Endothelial cell of umbilical vein (primary cell): ENCODE measurements around the gene ETV6.

Experiments used
- EZH2 ChIP-seq: IDR thresholded peaks from 2 replicates; pipeline ENCODE4 v1.6.1; 2012; ENCODE audit warnings: borderline replicate concordance, low read depth, mild to moderate bottlenecking, moderate library complexity, low read length, inconsistent platforms; ENCODE audit not compliant: severe bottlenecking
- FOS ChIP-seq: IDR thresholded peaks from 2 replicates; pipeline ENCODE4 v1.6.1; 2011; ENCODE audit warnings: mild to moderate bottlenecking, low read length, moderate library complexity, borderline replicate concordance; ENCODE audit not compliant: insufficient read depth
- TF ChIP-seq, protein P1 (sequence below): IDR thresholded peaks from 2 replicates; pipeline ENCODE4 v1.6.1; 2011; ENCODE audit not compliant: insufficient read depth, insufficient read length
- TF ChIP-seq, protein P2 (sequence below), 2 donors: IDR thresholded peaks; 1 replicate in 1 of 2; 2 replicates in 1 of 2; pipeline ENCODE4 v1.5.1; 2011; ENCODE audit warnings: low read length in 2 of 2, mild to moderate bottlenecking in 2 of 2, moderate library complexity in 2 of 2, control low read depth in 1 of 2, inconsistent platforms in 1 of 2, low read depth in 1 of 2; ENCODE audit not compliant: insufficient read depth in 1 of 2; ENCODE audit errors: extremely low read depth in 1 of 2

DNA sequence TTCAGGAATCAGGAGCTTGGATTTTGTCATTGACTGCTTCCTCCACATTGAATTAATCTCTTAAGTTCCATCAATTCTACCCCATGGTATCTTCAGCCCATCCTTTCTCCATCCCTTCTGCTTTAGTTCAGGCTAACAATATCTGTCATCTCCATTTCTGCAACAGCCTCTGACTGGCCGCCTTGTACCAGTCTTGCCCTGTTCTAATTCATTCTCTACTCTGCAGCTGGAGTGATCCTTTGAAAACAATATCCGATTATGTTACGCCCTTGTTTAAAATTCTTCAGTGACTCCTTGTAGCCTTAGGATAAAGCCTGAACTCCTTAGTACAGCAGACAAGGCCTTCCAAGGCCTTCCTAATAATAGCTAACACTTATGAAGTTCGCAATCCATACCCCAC is 170.2 kb downstream of the ETV6 start:
- TF ChIP-seq, protein P1, sequence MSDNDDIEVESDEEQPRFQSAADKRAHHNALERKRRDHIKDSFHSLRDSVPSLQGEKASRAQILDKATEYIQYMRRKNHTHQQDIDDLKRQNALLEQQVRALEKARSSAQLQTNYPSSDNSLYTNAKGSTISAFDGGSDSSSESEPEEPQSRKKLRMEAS: no peak
- TF ChIP-seq, protein P2, sequence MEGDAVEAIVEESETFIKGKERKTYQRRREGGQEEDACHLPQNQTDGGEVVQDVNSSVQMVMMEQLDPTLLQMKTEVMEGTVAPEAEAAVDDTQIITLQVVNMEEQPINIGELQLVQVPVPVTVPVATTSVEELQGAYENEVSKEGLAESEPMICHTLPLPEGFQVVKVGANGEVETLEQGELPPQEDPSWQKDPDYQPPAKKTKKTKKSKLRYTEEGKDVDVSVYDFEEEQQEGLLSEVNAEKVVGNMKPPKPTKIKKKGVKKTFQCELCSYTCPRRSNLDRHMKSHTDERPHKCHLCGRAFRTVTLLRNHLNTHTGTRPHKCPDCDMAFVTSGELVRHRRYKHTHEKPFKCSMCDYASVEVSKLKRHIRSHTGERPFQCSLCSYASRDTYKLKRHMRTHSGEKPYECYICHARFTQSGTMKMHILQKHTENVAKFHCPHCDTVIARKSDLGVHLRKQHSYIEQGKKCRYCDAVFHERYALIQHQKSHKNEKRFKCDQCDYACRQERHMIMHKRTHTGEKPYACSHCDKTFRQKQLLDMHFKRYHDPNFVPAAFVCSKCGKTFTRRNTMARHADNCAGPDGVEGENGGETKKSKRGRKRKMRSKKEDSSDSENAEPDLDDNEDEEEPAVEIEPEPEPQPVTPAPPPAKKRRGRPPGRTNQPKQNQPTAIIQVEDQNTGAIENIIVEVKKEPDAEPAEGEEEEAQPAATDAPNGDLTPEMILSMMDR (IDR thresholded peaks at IDR 0.05; ENCODE audit: extremely low read depth in 1 of 2, insufficient read depth in 1 of 2, low read depth in 1 of 2, low read length in 2 of 2): no peak
- TF ChIP-seq FOS (no peak), EZH2 (no peak)
